NB4 (cell line): ENCODE measurements around the gene TMEM14A.

Source experiments
- CTCF ChIP-seq: IDR thresholded peaks from one replicate; pipeline ENCODE4 v1.5.1; 2012; ENCODE audit warnings: low read depth, low read length
- MAX ChIP-seq: IDR thresholded peaks from 2 replicates; pipeline ENCODE4 v1.6.1; 2011; ENCODE audit warnings: low read depth, low read length

GRCh38 chr6:52641388-52641787 is 29.5 kb upstream of the TMEM14A start:
- TF ChIP-seq CTCF (no peak), MAX (no peak)
